ENCODE results near the gene OR2D2. TPM values are rescaled to one million over a fixed set of nuclear protein-coding genes. Genes with fewer than 3 reads are reported as not detected.

Gene OR2D2
- total and polyA plus RNA-seq, 2 experiments from 2014 or later = 0.24 TPM

DNA sequence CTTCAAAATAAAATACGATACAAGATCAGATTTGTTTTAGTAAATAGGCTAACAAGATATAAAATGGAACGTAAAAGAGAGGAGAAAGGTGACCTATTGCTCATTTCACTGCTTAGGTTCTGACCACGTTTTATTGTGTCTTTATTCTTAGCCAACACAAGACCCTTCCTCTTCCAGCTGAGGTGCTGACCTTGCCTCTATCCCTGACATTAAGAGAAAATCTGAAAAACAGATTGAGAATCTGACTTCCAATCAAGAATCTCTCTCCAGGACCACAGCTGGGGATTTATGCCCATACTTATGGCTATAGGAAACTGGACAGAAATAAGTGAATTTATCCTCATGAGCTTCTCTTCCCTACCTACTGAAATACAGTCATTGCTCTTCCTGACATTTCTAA, 46.9 kb downstream of the OR2D2 start, which contains the start of gene OR10A5 (continued):
- TF ChIP-seq, protein P1, sequence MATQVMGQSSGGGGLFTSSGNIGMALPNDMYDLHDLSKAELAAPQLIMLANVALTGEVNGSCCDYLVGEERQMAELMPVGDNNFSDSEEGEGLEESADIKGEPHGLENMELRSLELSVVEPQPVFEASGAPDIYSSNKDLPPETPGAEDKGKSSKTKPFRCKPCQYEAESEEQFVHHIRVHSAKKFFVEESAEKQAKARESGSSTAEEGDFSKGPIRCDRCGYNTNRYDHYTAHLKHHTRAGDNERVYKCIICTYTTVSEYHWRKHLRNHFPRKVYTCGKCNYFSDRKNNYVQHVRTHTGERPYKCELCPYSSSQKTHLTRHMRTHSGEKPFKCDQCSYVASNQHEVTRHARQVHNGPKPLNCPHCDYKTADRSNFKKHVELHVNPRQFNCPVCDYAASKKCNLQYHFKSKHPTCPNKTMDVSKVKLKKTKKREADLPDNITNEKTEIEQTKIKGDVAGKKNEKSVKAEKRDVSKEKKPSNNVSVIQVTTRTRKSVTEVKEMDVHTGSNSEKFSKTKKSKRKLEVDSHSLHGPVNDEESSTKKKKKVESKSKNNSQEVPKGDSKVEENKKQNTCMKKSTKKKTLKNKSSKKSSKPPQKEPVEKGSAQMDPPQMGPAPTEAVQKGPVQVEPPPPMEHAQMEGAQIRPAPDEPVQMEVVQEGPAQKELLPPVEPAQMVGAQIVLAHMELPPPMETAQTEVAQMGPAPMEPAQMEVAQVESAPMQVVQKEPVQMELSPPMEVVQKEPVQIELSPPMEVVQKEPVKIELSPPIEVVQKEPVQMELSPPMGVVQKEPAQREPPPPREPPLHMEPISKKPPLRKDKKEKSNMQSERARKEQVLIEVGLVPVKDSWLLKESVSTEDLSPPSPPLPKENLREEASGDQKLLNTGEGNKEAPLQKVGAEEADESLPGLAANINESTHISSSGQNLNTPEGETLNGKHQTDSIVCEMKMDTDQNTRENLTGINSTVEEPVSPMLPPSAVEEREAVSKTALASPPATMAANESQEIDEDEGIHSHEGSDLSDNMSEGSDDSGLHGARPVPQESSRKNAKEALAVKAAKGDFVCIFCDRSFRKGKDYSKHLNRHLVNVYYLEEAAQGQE (IDR thresholded peaks at IDR 0.05; ENCODE audit: unreplicated experiment) = no peak
- TF ChIP-seq NANOG (IDR thresholded peaks at IDR 0.05; ENCODE audit: borderline replicate concordance) (no peak), EZH2phosphoT487 (IDR thresholded peaks at IDR 0.05; ENCODE audit: unreplicated experiment) (no peak), ZNF114 (CRISPR knock-in tag; IDR thresholded peaks at IDR 0.05) (no peak), EZH2 (IDR thresholded peaks at IDR 0.05; ENCODE audit: low read depth, unreplicated experiment) (no peak), ZNF331 (CRISPR knock-in tag; IDR thresholded peaks at IDR 0.05; ENCODE audit: low read depth) (no peak)

DNA sequence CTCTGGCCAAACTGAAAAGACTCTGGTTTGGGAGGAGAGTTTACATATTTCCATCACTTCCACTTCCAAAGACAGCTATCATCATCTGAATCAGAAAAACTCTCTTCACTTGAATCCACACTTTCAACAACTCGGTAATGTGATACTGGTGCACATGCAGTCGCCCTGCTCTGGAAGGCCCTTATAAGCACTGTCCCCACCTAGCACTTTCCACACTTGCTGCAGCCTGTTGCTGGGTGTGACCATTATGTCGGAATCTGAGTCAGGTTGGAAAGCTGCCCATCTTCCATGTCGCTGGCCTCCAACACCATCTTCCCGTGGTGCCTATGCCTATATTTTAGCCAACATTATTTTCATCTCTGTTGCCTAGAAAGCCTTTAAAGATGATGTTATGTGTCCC, 47.9 kb downstream of the OR2D2 start:
- no peaks in the 10 kb centered on the region for H3F3A ChIP-seq (replicated peaks; ENCODE audit: low read depth)
- no peak overlapping the region for H3K27ac ChIP-seq (ENCODE audit: low read depth)
- no peak for TF ChIP-seq POLR2AphosphoS5 (IDR thresholded peaks at IDR 0.05; ENCODE audit: low read depth)
- TF ChIP-seq JUNB (IDR thresholded peaks at IDR 0.05; ENCODE audit: unreplicated experiment) = no peak
- TF ChIP-seq, protein P2, sequence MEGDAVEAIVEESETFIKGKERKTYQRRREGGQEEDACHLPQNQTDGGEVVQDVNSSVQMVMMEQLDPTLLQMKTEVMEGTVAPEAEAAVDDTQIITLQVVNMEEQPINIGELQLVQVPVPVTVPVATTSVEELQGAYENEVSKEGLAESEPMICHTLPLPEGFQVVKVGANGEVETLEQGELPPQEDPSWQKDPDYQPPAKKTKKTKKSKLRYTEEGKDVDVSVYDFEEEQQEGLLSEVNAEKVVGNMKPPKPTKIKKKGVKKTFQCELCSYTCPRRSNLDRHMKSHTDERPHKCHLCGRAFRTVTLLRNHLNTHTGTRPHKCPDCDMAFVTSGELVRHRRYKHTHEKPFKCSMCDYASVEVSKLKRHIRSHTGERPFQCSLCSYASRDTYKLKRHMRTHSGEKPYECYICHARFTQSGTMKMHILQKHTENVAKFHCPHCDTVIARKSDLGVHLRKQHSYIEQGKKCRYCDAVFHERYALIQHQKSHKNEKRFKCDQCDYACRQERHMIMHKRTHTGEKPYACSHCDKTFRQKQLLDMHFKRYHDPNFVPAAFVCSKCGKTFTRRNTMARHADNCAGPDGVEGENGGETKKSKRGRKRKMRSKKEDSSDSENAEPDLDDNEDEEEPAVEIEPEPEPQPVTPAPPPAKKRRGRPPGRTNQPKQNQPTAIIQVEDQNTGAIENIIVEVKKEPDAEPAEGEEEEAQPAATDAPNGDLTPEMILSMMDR (conservative IDR thresholded peaks at IDR 0.05; ENCODE audit: low read depth in 2 of 2) = no peak
- TF ChIP-seq CREB1 (CRISPR knock-in tag; IDR thresholded peaks at IDR 0.05; ENCODE audit: low read depth) = no peak
- TF ChIP-seq EZH2phosphoT487 (IDR thresholded peaks at IDR 0.05; ENCODE audit: unreplicated experiment) = no peak
- TF ChIP-seq, protein P1 (IDR thresholded peaks at IDR 0.05; ENCODE audit: unreplicated experiment) = no peak
- TF ChIP-seq ZNF331 (CRISPR knock-in tag; IDR thresholded peaks at IDR 0.05; ENCODE audit: low read depth) = no peak
- TF ChIP-seq EZH2 (IDR thresholded peaks at IDR 0.05; ENCODE audit: low read depth, unreplicated experiment) = no peak
- no peak for TF ChIP-seq NANOG (IDR thresholded peaks at IDR 0.05; ENCODE audit: borderline replicate concordance)

More for the DNA sequence above, 47.9 kb downstream of the OR2D2 start:
- Mint-ChIP-seq H3K27ac (no peak overlapping the region), H3K36me3 (ENCODE audit: low read depth) (0 out of 3 replicates have a peak, but pooled peaks cover 6% of the 10 kb centered on the region), H3K4me3 (no peak overlapping the region), H3K27me3 (ENCODE audit: insufficient read depth, low read depth, poor library complexity) (peaks cover 1% of the 10 kb centered on the region), H3K9me3 (peaks cover 6% of the 10 kb centered on the region), H3K4me1 (peaks cover 18% of the 10 kb centered on the region)
- no peak overlapping the region for H3K4me2 ChIP-seq
- no peak overlapping the region for H3K4me3 ChIP-seq
- no peaks in the 10 kb centered on the region for H4K20me1 ChIP-seq (replicated peaks; ENCODE audit: insufficient read depth)
- no peaks in the 10 kb centered on the region for H3K79me2 ChIP-seq (replicated peaks; ENCODE audit: insufficient read depth)
- H3K27me3 ChIP-seq (ENCODE audit: insufficient read depth) = no peaks in the 10 kb centered on the region
- DNase-seq (ENCODE audit: low spot score) = no peak
- peaks cover 15% of the 10 kb centered on the region; the same call in 1 of the 2 replicates for H3K4me1 ChIP-seq (ENCODE audit: insufficient read depth)
- ATAC-seq = no peak
- H3K9me2 ChIP-seq (ENCODE audit: insufficient read depth) = peaks cover 21% of the 10 kb centered on the region; the same call in 1 of the 2 replicates
- H3K36me3 ChIP-seq (ENCODE audit: insufficient read depth) = no peaks in the 10 kb centered on the region
- H2AFZ ChIP-seq = no peak overlapping the region
